B cell (primary cell): ENCODE data around the gene CCL22. TPM values are rescaled to one million over a fixed set of nuclear protein-coding genes. Genes with fewer than 3 reads are reported as not detected.
"Not testable (repeated sequence)": the region's sequence is repeated elsewhere in the genome, so short reads cannot be mapped to it uniquely, and the experiment has no call there.

ENCODE experiments used
- ATAC-seq: fragments of 200-7000 bp; cut with Tn5 transposase; one replicate; pipeline ENCODE4 v1.10.0; 2021; ENCODE audit warnings: low read depth, mild to moderate bottlenecking, moderate number of reproducible peaks, moderate library complexity
- CTCF ChIA-PET: fragments of 350-600 bp; sonication (Branson Sonifier 250); formaldehyde crosslinking; loops from one replicate; lab custom pipeline; 2021; ENCODE audit warnings: antibody characterized with exemption, inconsistent platforms; lab: Charles Lee
- POLR2A ChIA-PET: fragments of 350-600 bp; sonication (Branson Sonifier 250); formaldehyde crosslinking; loops from one replicate; lab custom pipeline; 2021; ENCODE audit warnings: antibody characterized with exemption; lab: Charles Lee
- DNase-seq: peaks from one replicate; pipeline ENCODE4 v3.0.0; 2013
- H2AFZ ChIP-seq: 2 replicates; pipeline ENCODE4 v1.6.1; 2012; ENCODE audit warnings: mild to moderate bottlenecking, low read depth, low read length; ENCODE audit not compliant: insufficient read depth, poor library complexity, severe bottlenecking
- H3K27ac ChIP-seq, 2 donors: 1 replicate in 1 of 2; 2 replicates in 1 of 2; pipeline ENCODE4 v1.5.1; 2012 to 2013; ENCODE audit warnings: low read length in 2 of 2, mild to moderate bottlenecking in 2 of 2, moderate library complexity in 1 of 2
- H3K27me3 ChIP-seq, 4 experiments: fragments of 200-600 bp in 1 of 4; sonication (generic) in 1 of 4; replicated peaks in 1 of 4; 1 replicate in 2 of 4; 2 replicates in 2 of 4; pipeline versions ENCODE4 v1.6.1 to v1.7.0; 2013 to 2016; ENCODE audit warnings: low read length in 3 of 4, mild to moderate bottlenecking in 2 of 4, mixed read lengths in 1 of 4, moderate library complexity in 1 of 4; ENCODE audit not compliant: insufficient read depth in 4 of 4, control insufficient read depth in 3 of 4; ENCODE audit errors: control extremely low read depth in 1 of 4
- H3K36me3 ChIP-seq, 2 experiments: replicated peaks in 1 of 2; 1 replicate in 1 of 2; 2 replicates in 1 of 2; pipeline versions ENCODE4 v1.6.1 to v1.7.1; 2013; ENCODE audit warnings: low read length in 1 of 2; ENCODE audit not compliant: insufficient read depth in 2 of 2, control insufficient read depth in 1 of 2; ENCODE audit errors: control extremely low read depth in 1 of 2, extremely low read depth in 1 of 2
- H3K4me1 ChIP-seq, 2 donors: fragments of 200-600 bp in 1 of 2; sonication (generic) in 1 of 2; 1 replicate in 1 of 2; 2 replicates in 1 of 2; pipeline versions ENCODE4 v1.5.1 to v1.6.1; 2013 to 2017; ENCODE audit warnings: low read length in 2 of 2; ENCODE audit not compliant: control insufficient read depth in 2 of 2, insufficient read depth in 2 of 2
- H3K4me2 ChIP-seq: replicated peaks from 2 replicates; pipeline ENCODE3; 2012; ENCODE audit warnings: mild to moderate bottlenecking, low read depth, low read length; ENCODE audit not compliant: poor library complexity, severe bottlenecking
- H3K4me3 ChIP-seq, 5 experiments: fragments of 200-600 bp in 1 of 5; sonication (generic) in 1 of 5; 1 replicate in 3 of 5; 2 replicates in 2 of 5; pipeline versions ENCODE4 v1.5.1 to v1.7.0; 2011 to 2016; ENCODE audit warnings: low read length in 4 of 5, mild to moderate bottlenecking in 4 of 5, low read depth in 2 of 5, control low read depth in 1 of 5, moderate library complexity in 1 of 5; ENCODE audit not compliant: insufficient read depth in 1 of 5; ENCODE audit errors: control extremely low read depth in 1 of 5, extremely low read depth in 1 of 5
- H3K79me2 ChIP-seq: fragments of 200-600 bp; sonication (generic); one replicate; pipeline ENCODE4 v1.6.0; 2016; ENCODE audit warnings: low read length; ENCODE audit not compliant: control insufficient read depth, insufficient read depth
- H3K9ac ChIP-seq: fragments of 200-600 bp; sonication (generic); 2 replicates; pipeline ENCODE4 v1.6.1; 2017; ENCODE audit warnings: mild to moderate bottlenecking, low read length, moderate library complexity
- H3K9me3 ChIP-seq, 3 donors: one replicate each; pipeline versions ENCODE4 v1.6.1 to v1.7.1; 2013; ENCODE audit warnings: low read length in 2 of 3; ENCODE audit not compliant: control insufficient read depth in 2 of 3, insufficient read depth in 1 of 3; ENCODE audit errors: control extremely low read depth in 1 of 3
- H4K20me1 ChIP-seq: 2 replicates; pipeline ENCODE4 v1.6.0; 2012; ENCODE audit warnings: mild to moderate bottlenecking, low read length; ENCODE audit not compliant: insufficient read depth, control insufficient read depth, poor library complexity, severe bottlenecking
- H3K27ac Mint-ChIP-seq: one replicate; pipeline ENCODE4 v1.8.0; 2021; ENCODE audit warnings: mixed read lengths
- H3K27me3 Mint-ChIP-seq: one replicate; pipeline ENCODE4 v1.8.0; 2021; ENCODE audit warnings: mixed read lengths
- H3K4me1 Mint-ChIP-seq: one replicate; pipeline ENCODE4 v1.8.0; 2021; ENCODE audit warnings: mixed read lengths
- H3K4me3 Mint-ChIP-seq: one replicate; pipeline ENCODE4 v1.8.0; 2021; ENCODE audit warnings: mixed read lengths
- H3K9me3 Mint-ChIP-seq: one replicate; pipeline ENCODE4 v1.8.0; 2022; ENCODE audit warnings: mixed read lengths; ENCODE audit not compliant: insufficient read depth
- EZH2 ChIP-seq: IDR thresholded peaks from 2 replicates; pipeline ENCODE4 v1.6.1; 2012; ENCODE audit warnings: borderline replicate concordance, low read depth, mild to moderate bottlenecking, moderate library complexity, low read length; ENCODE audit not compliant: insufficient read depth, poor library complexity, severe bottlenecking
- WGBS: methylation state at CpG from one replicate; pipeline ENCODE4 v1.1.5; 2013; ENCODE audit warnings: missing lambda C conversion rate; ENCODE audit not compliant: insufficient coverage; 5-methylcytosine and 5-hydroxymethylcytosine counted together
- intact Hi-C: fragments of 100-400 bp; cut with micrococcal nuclease; formaldehyde crosslinking; loops from one replicate; pipeline ENCODE4 v1.10.0; 2022
- polyA plus RNA-seq: library from polyadenylated mRNA; depleted of rRNA; stranded (reverse); fragments of >200 nt; gene quantifications from 2 replicates; pipeline ENCODE4 v1.2.3, GENCODE V29; 2012
- total RNA-seq, 2 donors: library from RNA; stranded (reverse); fragments of 120-200 nt in 1 of 2; gene quantifications; 1 replicate in 1 of 2; 2 replicates in 1 of 2; pipeline versions ENCODE4 v1.2.3 to v1.2.4, GENCODE V29; 2013 to 2022
- TF ChIP-seq, protein P1 (sequence below): fragments of 200-600 bp; IDR thresholded peaks from one replicate; pipeline ENCODE4 v1.8.0; 2022; ENCODE audit warnings: antibody characterized with exemption, mild to moderate bottlenecking

CCL22 gene
- total and polyA plus RNA-seq, 2 donors (not counting 1 experiment from before 2014, with no cell fraction given), result 0.04 to 91.5 TPM

DNA sequence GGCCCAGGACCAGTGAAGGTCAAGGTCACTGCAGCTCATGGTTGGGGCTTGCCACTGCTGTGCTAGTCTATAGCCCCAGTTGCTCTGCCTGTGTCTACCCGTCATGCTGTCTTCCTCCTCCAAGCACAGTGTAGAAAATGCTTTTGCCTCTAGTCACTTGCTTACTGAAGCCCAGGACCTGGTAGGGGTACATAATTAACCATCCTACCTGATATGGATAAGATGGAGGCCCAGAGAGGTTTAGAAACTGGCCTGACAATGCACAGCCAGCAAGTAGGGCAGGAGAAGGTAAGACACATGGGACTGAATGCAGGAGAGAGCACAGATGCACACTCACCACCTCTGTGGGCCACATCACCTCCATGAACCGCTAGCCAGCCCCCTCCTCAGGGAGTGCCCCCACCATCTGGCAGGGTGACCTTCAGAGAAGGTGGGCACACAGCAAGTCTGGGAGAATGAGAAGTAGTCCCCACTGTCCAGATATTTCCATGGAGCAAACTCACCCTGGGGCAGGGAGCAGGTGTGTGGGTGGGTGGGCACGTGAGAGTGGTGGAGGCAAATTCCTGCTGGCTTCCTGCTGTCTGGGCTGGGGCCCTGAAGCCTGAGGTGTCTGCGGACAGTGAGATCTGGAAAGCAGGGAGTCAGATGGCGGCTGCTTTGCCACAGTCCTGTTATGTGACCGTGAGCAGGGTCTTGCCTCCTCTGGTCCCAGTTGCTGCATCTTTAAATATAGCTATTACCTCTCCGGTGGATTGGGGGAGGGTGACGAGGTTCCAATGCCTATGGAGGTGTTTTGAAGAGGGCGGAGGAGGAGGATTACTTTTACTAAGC is 14.7 kb downstream of the CCL22 start:
- no peaks in the 10 kb centered on the region for H3K79me2 ChIP-seq
- peaks cover 0 to 7% (median 1%) of the 10 kb centered on the region in 4 experiments for H3K27me3 ChIP-seq
- peaks cover 10 to 13% of the 10 kb centered on the region in 2 donors for H3K4me1 ChIP-seq
- H3K9ac ChIP-seq, result no peak overlapping the region
- H3K27ac Mint-ChIP-seq, result no peak overlapping the region
- ChIA-PET POLR2A (no interaction called here), CTCF (no interaction called here)
- no peaks in the 10 kb centered on the region for H3K9me3 Mint-ChIP-seq
- H3K4me1 Mint-ChIP-seq, result peaks cover 14% of the 10 kb centered on the region
- no peak overlapping the region for H2AFZ ChIP-seq
- no peaks in the 10 kb centered on the region for H3K36me3 ChIP-seq
- no peaks in the 10 kb centered on the region for H3K9me3 ChIP-seq
- no peak for ATAC-seq
- H3K27me3 Mint-ChIP-seq, result peaks cover 3% of the 10 kb centered on the region
- no peaks in the 10 kb centered on the region for H4K20me1 ChIP-seq
- TF ChIP-seq, protein P1, sequence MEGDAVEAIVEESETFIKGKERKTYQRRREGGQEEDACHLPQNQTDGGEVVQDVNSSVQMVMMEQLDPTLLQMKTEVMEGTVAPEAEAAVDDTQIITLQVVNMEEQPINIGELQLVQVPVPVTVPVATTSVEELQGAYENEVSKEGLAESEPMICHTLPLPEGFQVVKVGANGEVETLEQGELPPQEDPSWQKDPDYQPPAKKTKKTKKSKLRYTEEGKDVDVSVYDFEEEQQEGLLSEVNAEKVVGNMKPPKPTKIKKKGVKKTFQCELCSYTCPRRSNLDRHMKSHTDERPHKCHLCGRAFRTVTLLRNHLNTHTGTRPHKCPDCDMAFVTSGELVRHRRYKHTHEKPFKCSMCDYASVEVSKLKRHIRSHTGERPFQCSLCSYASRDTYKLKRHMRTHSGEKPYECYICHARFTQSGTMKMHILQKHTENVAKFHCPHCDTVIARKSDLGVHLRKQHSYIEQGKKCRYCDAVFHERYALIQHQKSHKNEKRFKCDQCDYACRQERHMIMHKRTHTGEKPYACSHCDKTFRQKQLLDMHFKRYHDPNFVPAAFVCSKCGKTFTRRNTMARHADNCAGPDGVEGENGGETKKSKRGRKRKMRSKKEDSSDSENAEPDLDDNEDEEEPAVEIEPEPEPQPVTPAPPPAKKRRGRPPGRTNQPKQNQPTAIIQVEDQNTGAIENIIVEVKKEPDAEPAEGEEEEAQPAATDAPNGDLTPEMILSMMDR, result no peak
- no peak for TF ChIP-seq EZH2
- no peak overlapping the region for H3K4me2 ChIP-seq
- no peak overlapping the region for H3K27ac ChIP-seq
- H3K4me3 ChIP-seq, result no peak overlapping the region
- WGBS, result 94% methylated on average over 5 of the region's 9 CpGs
- no peak for DNase-seq
- intact Hi-C loops, result no loop called here
- H3K4me3 Mint-ChIP-seq, result no peak overlapping the region

DNA sequence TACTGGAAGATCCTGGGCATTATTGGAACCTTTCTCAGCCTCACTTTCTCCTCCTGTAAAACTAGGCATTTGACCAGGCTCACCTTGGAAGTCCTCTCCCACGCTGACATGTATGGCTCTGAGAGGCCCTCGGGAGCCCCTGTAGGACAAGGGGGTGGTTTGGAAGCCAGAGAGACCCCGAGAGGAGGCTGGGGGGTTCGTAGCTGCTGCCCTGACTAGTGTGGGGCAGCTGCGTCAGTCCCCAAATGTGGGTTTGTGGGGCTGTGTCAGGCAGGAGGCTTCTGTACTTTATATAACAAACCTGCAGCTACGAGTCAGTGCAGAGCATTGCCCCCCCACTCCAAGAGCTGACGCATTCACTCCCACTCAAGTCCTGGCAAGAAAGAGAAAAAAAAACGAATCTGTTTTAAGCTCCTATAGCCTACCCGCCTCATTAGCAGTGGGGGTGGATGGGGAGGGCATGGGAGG is 15.5 kb downstream of the CCL22 start:
- intact Hi-C loops, result no loop called here
- Histone ChIP-seq H3K79me2 (no peaks in the 10 kb centered on the region), H4K20me1 (no peaks in the 10 kb centered on the region), H3K27me3 (peaks cover 0 to 7% (median 1%) of the 10 kb centered on the region in 4 experiments), H3K9me3 (no peaks in the 10 kb centered on the region), H3K27ac (no peak overlapping the region), H2AFZ (no peak overlapping the region), H3K4me2 (no peak overlapping the region), H3K36me3 (no peaks in the 10 kb centered on the region), H3K4me1 (peaks cover 10 to 13% of the 10 kb centered on the region in 2 donors), H3K4me3 (no peak overlapping the region), H3K9ac (no peak overlapping the region)
- Mint-ChIP-seq H3K4me3 (no peak overlapping the region), H3K27me3 (peaks cover 3% of the 10 kb centered on the region), H3K4me1 (peaks cover 14% of the 10 kb centered on the region), H3K27ac (no peak overlapping the region), H3K9me3 (no peaks in the 10 kb centered on the region)
- POLR2A ChIA-PET, result no interaction called here
- 83% methylated on average over 4 of the region's 9 CpGs for WGBS
- no peak for DNase-seq
- CTCF ChIA-PET, result no interaction called here
- no peak for ATAC-seq
- TF ChIP-seq, protein P1, result no peak
- no peak for TF ChIP-seq EZH2

DNA sequence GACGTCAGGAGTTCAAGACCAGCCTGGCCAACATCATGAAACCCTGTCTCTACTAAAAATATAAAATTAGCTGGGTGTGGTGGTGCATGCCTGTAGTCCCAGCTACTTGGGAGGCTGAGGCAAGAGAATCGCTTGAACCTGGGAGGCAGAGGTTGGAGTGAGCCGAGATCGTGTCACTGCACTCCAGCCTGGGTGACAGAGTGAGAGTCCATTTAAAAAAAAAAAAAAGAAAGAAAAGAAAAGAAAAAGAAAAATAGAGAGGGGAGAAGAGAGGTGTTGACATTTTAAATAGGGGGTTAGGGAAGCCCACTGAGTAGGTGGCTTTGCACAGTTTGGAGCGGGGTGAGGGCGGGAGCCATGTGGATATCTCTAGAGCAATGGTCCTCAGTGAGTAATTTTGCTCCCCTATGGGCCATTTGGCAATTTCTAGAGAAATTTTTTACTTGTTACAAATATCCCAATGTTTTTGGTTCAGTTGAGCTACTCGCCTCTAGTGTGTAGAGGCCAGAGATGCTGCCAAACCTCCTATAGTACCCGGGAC is 16.4 kb downstream of the CCL22 start:
- H3K27me3 ChIP-seq, H3K36me3 ChIP-seq, intact Hi-C loops, H3K9me3 ChIP-seq, H3K27ac ChIP-seq, H3K4me3 ChIP-seq, CTCF ChIA-PET, H2AFZ ChIP-seq, H3K4me2 ChIP-seq, H3K79me2 ChIP-seq, ATAC-seq, H3K9ac ChIP-seq, H3K9me3 Mint-ChIP-seq, H3K27me3 Mint-ChIP-seq, H3K27ac Mint-ChIP-seq, H4K20me1 ChIP-seq, H3K4me3 Mint-ChIP-seq, DNase-seq: not testable (repeated sequence)
- WGBS, result 88% methylated on average over 5 of the region's 8 CpGs
- H3K4me1 ChIP-seq, result peaks cover 10 to 13% of the 10 kb centered on the region in 2 donors
- POLR2A ChIA-PET, result interaction anchor here (0.7 kb wide), 1 partner anchor 386 kb away, joined by 6 read pairs; the partner anchor contains the start of gene NLRC5
- H3K4me1 Mint-ChIP-seq, result peaks cover 17% of the 10 kb centered on the region
